RWPE2 (cell line): ENCODE results near the gene SPTBN4.

ENCODE experiments used
- ATAC-seq: fragments of 200-7000 bp; cut with Tn5 transposase; 3 replicates; pipeline ENCODE4 v1.9.1; 2021; ENCODE audit warnings: low read depth
- DNase-seq: peaks from one replicate; pipeline ENCODE4 v3.0.0-alpha.2; 2020; ENCODE audit warnings: low spot score
- H3K27ac ChIP-seq: fragments of 450-650 bp; 2 replicates; pipeline ENCODE4 v1.5.1; 2017; ENCODE audit warnings: mild to moderate bottlenecking; ENCODE audit not compliant: poor library complexity, severe bottlenecking
- H3K27me3 ChIP-seq: fragments of 250-450 bp; sonication (Bioruptor Pico); 2 replicates; pipeline ENCODE4 v1.5.1; 2021; ENCODE audit warnings: mild to moderate bottlenecking, moderate library complexity; ENCODE audit not compliant: insufficient read depth, poor library complexity, severe bottlenecking
- H3K36me3 ChIP-seq: fragments of 250-450 bp; sonication (Bioruptor Pico); 2 replicates; pipeline ENCODE4 v1.5.1; 2020; ENCODE audit warnings: low read depth, mild to moderate bottlenecking, moderate library complexity
- H3K4me1 ChIP-seq: fragments of 250-450 bp; sonication (Bioruptor Pico); 2 replicates; pipeline ENCODE4 v1.5.1; 2021; ENCODE audit warnings: mild to moderate bottlenecking, moderate library complexity; ENCODE audit not compliant: insufficient read depth, poor library complexity, severe bottlenecking
- H3K4me3 ChIP-seq: fragments of 250-450 bp; sonication (Bioruptor Pico); 2 replicates; pipeline ENCODE4 v1.5.1; 2021; ENCODE audit warnings: mild to moderate bottlenecking, moderate library complexity; ENCODE audit not compliant: severe bottlenecking
- H3K9me3 ChIP-seq: fragments of 250-450 bp; sonication (Bioruptor Pico); 2 replicates; pipeline ENCODE4 v1.5.1; 2021; ENCODE audit warnings: mild to moderate bottlenecking, moderate library complexity; ENCODE audit not compliant: severe bottlenecking
- CTCF ChIP-seq: fragments of 450-650 bp; IDR thresholded peaks from one replicate; pipeline ENCODE4 v1.5.1; 2017; ENCODE audit warnings: mild to moderate bottlenecking, moderate library complexity; ENCODE audit not compliant: poor library complexity, severe bottlenecking

SPTBN4 gene

GRCh38 chr19:40445780-40446262 lies 21.0 kb upstream of the SPTBN4 start:
- peaks cover 16% of the 10 kb centered on the region for H3K4me1 ChIP-seq
- no peak overlapping the region for H3K4me3 ChIP-seq
- DNase-seq (no peak), ATAC-seq (peak; percentile 11; the same call in 1 of the 3 replicates)
- no peaks in the 10 kb centered on the region for H3K9me3 ChIP-seq
- no peaks in the 10 kb centered on the region for H3K27me3 ChIP-seq
- H3K27ac ChIP-seq, result peak overlapping the region; percentile 90
- H3K36me3 ChIP-seq, result peaks cover 19% of the 10 kb centered on the region
- TF ChIP-seq CTCF, result no peak

- peaks cover 14% of the 10 kb centered on the region for H3K36me3 ChIP-seq
- ATAC-seq, result no peak
- H3K27ac ChIP-seq, result peak overlapping the region; percentile 90
- no peak for TF ChIP-seq CTCF
- H3K27me3 ChIP-seq, result no peaks in the 10 kb centered on the region
- H3K4me1 ChIP-seq, result peaks cover 16% of the 10 kb centered on the region
- H3K9me3 ChIP-seq, result no peaks in the 10 kb centered on the region
- no peak for DNase-seq
- H3K4me3 ChIP-seq, result no peak overlapping the region
Observed at GRCh38 chr19:40446263-40446784, 20.5 kb upstream of the SPTBN4 start.

- Histone ChIP-seq H3K36me3 (no peaks in the 10 kb centered on the region), H3K27ac (no peak overlapping the region), H3K9me3 (no peaks in the 10 kb centered on the region), H3K4me1 (peaks cover 20% of the 10 kb centered on the region), H3K27me3 (no peaks in the 10 kb centered on the region), H3K4me3 (no peak overlapping the region)
- no peak for TF ChIP-seq CTCF
- ATAC-seq, result no peak
- no peak for DNase-seq
Observed at GRCh38 chr19:40449506-40449905, 17.3 kb upstream of the SPTBN4 start.

- Histone ChIP-seq H3K27ac (no peak overlapping the region), H3K36me3 (no peaks in the 10 kb centered on the region), H3K4me3 (no peak overlapping the region), H3K4me1 (peaks cover 11% of the 10 kb centered on the region), H3K9me3 (no peaks in the 10 kb centered on the region), H3K27me3 (no peaks in the 10 kb centered on the region)
- no peak for TF ChIP-seq CTCF
- no peak for ATAC-seq
- no peak for DNase-seq
Observed at GRCh38 chr19:40450664-40451063, 16.1 kb upstream of the SPTBN4 start.

GRCh38 chr19:40452016-40452415 lies 14.8 kb upstream of the SPTBN4 start:
- ATAC-seq (no peak), DNase-seq (no peak)
- H3K27ac ChIP-seq, result no peak overlapping the region
- no peaks in the 10 kb centered on the region for H3K36me3 ChIP-seq
- H3K9me3 ChIP-seq, result no peaks in the 10 kb centered on the region
- no peaks in the 10 kb centered on the region for H3K27me3 ChIP-seq
- no peak overlapping the region for H3K4me3 ChIP-seq
- no peak for TF ChIP-seq CTCF
- peaks cover 10% of the 10 kb centered on the region for H3K4me1 ChIP-seq
